HepG2 (cell line): ENCODE measurements around the gene ZNF615. TPM values are rescaled to one million over a fixed set of nuclear protein-coding genes. Genes with fewer than 3 reads are reported as not detected.

Source experiments
- CBX2 ChIP-seq, 2 experiments: fragments of 200-600 bp in 1 of 2; sonication (generic); formaldehyde crosslinking in 1 of 2; IDR thresholded peaks; 2 replicates each; pipeline versions ENCODE4 v1.7.0 to v1.8.1; 2018 to 2022; ENCODE audit warnings: low read depth in 2 of 2, low read length in 1 of 2, mild to moderate bottlenecking in 1 of 2, missing genetic modification reagents in 1 of 2
- CEBPZ ChIP-seq: IDR thresholded peaks from 2 replicates; pipeline ENCODE4 v1.6.1; 2012; ENCODE audit warnings: low read length, improper control_type of control experiment
- CHCHD3 ChIP-seq: sonication (generic); formaldehyde crosslinking; IDR thresholded peaks from 2 replicates; pipeline ENCODE4 v1.8.0; 2022; ENCODE audit warnings: mild to moderate bottlenecking, missing genetic modification reagents, moderate library complexity
- DBP ChIP-seq: sonication (generic); formaldehyde crosslinking; IDR thresholded peaks from 2 replicates; pipeline ENCODE4 v1.4.0; 2020; ENCODE audit warnings: missing genetic modification reagents; ENCODE audit errors: not compliant biosample characterization
- EZH2 ChIP-seq: conservative IDR thresholded peaks from 2 replicates; pipeline ENCODE4 v1.6.1; 2012; ENCODE audit warnings: mild to moderate bottlenecking, low read depth, low read length, moderate library complexity
- GATAD1 ChIP-seq: IDR thresholded peaks from 2 replicates; pipeline ENCODE4 v1.6.1; 2016; ENCODE audit warnings: missing genetic modification reagents, missing compliant biosample characterization
- HNRNPH1 ChIP-seq: fragments of 200-400 bp; formaldehyde crosslinking; optimal IDR thresholded peaks from 2 replicates; pipeline ENCODE3; 2017; ENCODE audit warnings: mild to moderate bottlenecking, low read depth, low read length
- IKZF1 ChIP-seq: fragments of 450-650 bp; IDR thresholded peaks from 2 replicates; pipeline ENCODE4 v1.7.1; 2016
- IRF1 ChIP-seq: sonication (generic); formaldehyde crosslinking; IDR thresholded peaks from 2 replicates; pipeline ENCODE4 v1.4.0; 2020; ENCODE audit warnings: low read depth, mild to moderate bottlenecking, missing genetic modification reagents
- MATR3 ChIP-seq: sonication (generic); formaldehyde crosslinking; IDR thresholded peaks from 2 replicates; pipeline ENCODE4 v1.4.0; 2020; ENCODE audit warnings: missing genetic modification reagents
- MEIS1 ChIP-seq: sonication (generic); formaldehyde crosslinking; IDR thresholded peaks from 2 replicates; pipeline ENCODE4 v1.9.0; 2021; ENCODE audit warnings: mild to moderate bottlenecking, missing genetic modification reagents, moderate library complexity, borderline replicate concordance
- MIER2 ChIP-seq: IDR thresholded peaks from 2 replicates; pipeline ENCODE4 v1.6.1; 2016; ENCODE audit warnings: missing biosample characterization, missing genetic modification reagents
- MTERF4 ChIP-seq: sonication (generic); formaldehyde crosslinking; IDR thresholded peaks from 2 replicates; pipeline ENCODE4 v1.8.0; 2023; ENCODE audit warnings: mild to moderate bottlenecking, missing genetic modification reagents
- NAIF1 ChIP-seq: sonication (generic); formaldehyde crosslinking; IDR thresholded peaks from 2 replicates; pipeline ENCODE4 v1.5.0; 2020; ENCODE audit warnings: mild to moderate bottlenecking, missing genetic modification reagents, borderline replicate concordance
- SP4 ChIP-seq: sonication (generic); formaldehyde crosslinking; IDR thresholded peaks from 2 replicates; pipeline ENCODE4 v1.8.1; 2023; ENCODE audit warnings: mild to moderate bottlenecking, missing genetic modification reagents
- SRSF4 ChIP-seq: fragments of 200-400 bp; formaldehyde crosslinking; IDR thresholded peaks from one replicate; pipeline ENCODE4 v1.6.1; 2018; ENCODE audit warnings: mild to moderate bottlenecking, low read depth, low read length, moderate library complexity; ENCODE audit not compliant: poor library complexity, severe bottlenecking
- ZBTB7B ChIP-seq: sonication (generic); formaldehyde crosslinking; IDR thresholded peaks from 2 replicates; pipeline ENCODE4 v1.4.0; 2020; ENCODE audit warnings: missing genetic modification reagents
- ZFY ChIP-seq: sonication (generic); formaldehyde crosslinking; IDR thresholded peaks from 2 replicates; pipeline ENCODE4 v1.4.0; 2020; ENCODE audit warnings: missing genetic modification reagents
- ZNF557 ChIP-seq: sonication (generic); formaldehyde crosslinking; IDR thresholded peaks from 2 replicates; pipeline ENCODE4 v1.4.0; 2020; ENCODE audit warnings: missing genetic modification reagents
- ZNF672 ChIP-seq: sonication (generic); formaldehyde crosslinking; IDR thresholded peaks from 2 replicates; pipeline ENCODE4 v1.8.1; 2022; ENCODE audit warnings: missing genetic modification reagents
- ZNF709 ChIP-seq: sonication (generic); formaldehyde crosslinking; IDR thresholded peaks from 2 replicates; pipeline ENCODE4 v1.5.0; 2020; ENCODE audit warnings: mild to moderate bottlenecking, missing genetic modification reagents
- ZNF766 ChIP-seq: sonication (generic); formaldehyde crosslinking; IDR thresholded peaks from 2 replicates; pipeline ENCODE4 v1.5.0; 2020; ENCODE audit warnings: missing genetic modification reagents, borderline replicate concordance
- ZNF839 ChIP-seq: sonication (generic); formaldehyde crosslinking; IDR thresholded peaks from 2 replicates; pipeline ENCODE4 v1.4.0; 2020; ENCODE audit warnings: missing genetic modification reagents, mild to moderate bottlenecking, borderline replicate concordance
- ZSCAN29 ChIP-seq: sonication (generic); formaldehyde crosslinking; conservative IDR thresholded peaks from 2 replicates; pipeline ENCODE4 v1.4.0; 2020; ENCODE audit warnings: mild to moderate bottlenecking, missing genetic modification reagents
- polyA plus RNA-seq, 8 experiments: library from polyadenylated mRNA; depleted of rRNA in 3 of 8; stranded (reverse) in 7 of 8; unstranded in 1 of 8; fragments of >200 nt; fragmentation: Illumina TruSeq in 4 of 8; extraction: Trizol in 4 of 8; gene quantifications; 2 replicates each; pipeline versions ENCODE4 v1.2.1 to v1.2.3, GENCODE V29; 2011 to 2016; ENCODE audit warnings: low read depth in 4 of 8, missing spikeins in 1 of 8, mixed read lengths in 1 of 8; ENCODE audit not compliant: insufficient read depth in 1 of 8
- total RNA-seq, 5 experiments: library from RNA; depleted of rRNA; stranded (reverse); fragments of >200 nt; fragmentation: Illumina TruSeq; extraction: Trizol; gene quantifications; 2 replicates each; pipeline ENCODE4 v1.2.3, GENCODE V29; 2016; ENCODE audit warnings: low read depth in 1 of 5

Gene ZNF615
- total and polyA plus RNA-seq, 2 of the 13 experiments (the other 11 are each of a cell fraction or from before 2014, with no cell fraction given): 5.2 to 7.8 TPM

- TF ChIP-seq CBX2 (IDR thresholded peaks at IDR 0.05; ENCODE audit: low read depth, low read length): no peak
- TF ChIP-seq CBX2 (CRISPR knock-in tag; IDR thresholded peaks at IDR 0.05; ENCODE audit: low read depth): no peak
- no peak for TF ChIP-seq ZNF839 (CRISPR knock-in tag)
- 0 out of 2 replicates have a peak, but pooled peaks have one; percentile 59 for TF ChIP-seq ZNF557 (CRISPR knock-in tag)
- no peak for TF ChIP-seq SP4 (CRISPR knock-in tag)
- TF ChIP-seq HNRNPH1: no peak
- peak; percentile 96 for TF ChIP-seq GATAD1 (CRISPR knock-in tag)
- no peak for TF ChIP-seq ZSCAN29 (CRISPR knock-in tag)
- no peak for TF ChIP-seq DBP (CRISPR knock-in tag)
- no peak for TF ChIP-seq MATR3 (CRISPR knock-in tag)
- TF ChIP-seq CHCHD3 (CRISPR knock-in tag): no peak
- no peak for TF ChIP-seq NAIF1 (CRISPR knock-in tag)
- TF ChIP-seq MIER2 (CRISPR knock-in tag): peak; percentile 80
- TF ChIP-seq MEIS1 (CRISPR knock-in tag): no peak
- no peak for TF ChIP-seq CEBPZ
- no peak for TF ChIP-seq EZH2
- TF ChIP-seq IKZF1: no peak
- TF ChIP-seq ZNF766 (CRISPR knock-in tag): peak; percentile 44; the same call in 1 of the 2 replicates
- TF ChIP-seq ZFY (CRISPR knock-in tag): peak; percentile 87
- 0 out of 2 replicates have a peak, but pooled peaks have one; percentile 41 for TF ChIP-seq ZBTB7B (CRISPR knock-in tag)
- TF ChIP-seq ZNF709 (CRISPR knock-in tag): no peak
- TF ChIP-seq MTERF4 (CRISPR knock-in tag): no peak
- no peak for TF ChIP-seq SRSF4
- no peak for TF ChIP-seq IRF1 (CRISPR knock-in tag)
- no peak for TF ChIP-seq ZNF672 (CRISPR knock-in tag)
Observed at GRCh38 chr19:51986309-51987291, 21.4 kb downstream of the ZNF615 start, which contains the start of gene ZNF350 (continued).
